Diencephalon (tissue), 1 donor: ENCODE results near the gene ZNF841. TPM values are rescaled to one million over a fixed set of nuclear protein-coding genes. Genes with fewer than 3 reads are reported as not detected.

Source experiments
- small RNA-seq: library from RNA; depleted of rRNA; stranded (forward); fragments of <200 nt; gene quantifications from one replicate; pipeline ENCODE3, GENCODE V24; 2014
- total RNA-seq: library from RNA; depleted of rRNA; stranded (reverse); fragments of >200 nt; gene quantifications from one replicate; pipeline ENCODE4 v1.2.3, GENCODE V29; 2014

ZNF841 gene
- total RNA-seq = 42.0 TPM

GRCh38 chr19:52095172-52096014 is at the start of gene ZNF841:
ZNF841 (minus strand) TSS chr19:52095765; CDS start chr19:52084801, 10,964 bp downstream.

GRCh38 chr19:52139252-52140031 is 43.9 kb upstream of the ZNF841 start, which contains the start of gene ZNF616:
ZNF616 (minus strand) TSS chr19:52139938; CDS start chr19:52130512, 9,426 bp downstream.

GRCh38 chr19:52048555-52049501 is 46.7 kb downstream of the ZNF841 start, which contains the start of gene ZNF432:
ZNF432 (minus strand) TSS chr19:52048838; CDS start chr19:52046868, 1,970 bp downstream.

GRCh38 chr19:52028027-52028779 is 67.4 kb downstream of the ZNF841 start, which contains the start of gene ZNF614:
ZNF614 (minus strand) TSS chr19:52028379; CDS start chr19:52025745, 2,634 bp downstream.

Small RNAs within 50 kb of the gene (small RNA-seq; reads per million reads assigned to genes)
- 0.08 reads per million for gene RPL37P23

Other genes starting within 250 kb of the ZNF841 start
- gene ZNF577, start 207.8 kb downstream of the ZNF841 start, total RNA-seq = 64.8 TPM
- 39.0 TPM for gene ZNF649, start 190.7 kb downstream of the ZNF841 start, total RNA-seq
- gene ZNF613, start 168.3 kb downstream of the ZNF841 start, total RNA-seq = 10.4 TPM
- gene ZNF350, start 108.9 kb downstream of the ZNF841 start, total RNA-seq = 14.8 TPM
- 28.1 TPM for gene ZNF615, start 87.6 kb downstream of the ZNF841 start, total RNA-seq
- 27.2 TPM for gene ZNF614, start 67.4 kb downstream of the ZNF841 start, total RNA-seq
- gene ZNF432, start 46.9 kb downstream of the ZNF841 start, total RNA-seq = 22.4 TPM
- gene ZNF616, start 44.2 kb upstream of the ZNF841 start, total RNA-seq = 23.3 TPM
- 34.6 TPM for gene ZNF836, start 75.9 kb upstream of the ZNF841 start, total RNA-seq
- gene PPP2R1A, start 94.3 kb upstream of the ZNF841 start, total RNA-seq = 180 TPM
- 11.5 TPM for gene ZNF766, start 173.8 kb upstream of the ZNF841 start, total RNA-seq
- 10.8 TPM for gene ZNF480, start 201.4 kb upstream of the ZNF841 start, total RNA-seq
- 21.7 TPM for gene ZNF610, start 240.5 kb upstream of the ZNF841 start, total RNA-seq